ENCODE data around the gene APCDD1. TPM values are rescaled to one million over a fixed set of nuclear protein-coding genes. Genes with fewer than 3 reads are reported as not detected.

The APCDD1 gene
- total RNA-seq, 1 experiment from 2014 or later, result not detected

DNA sequence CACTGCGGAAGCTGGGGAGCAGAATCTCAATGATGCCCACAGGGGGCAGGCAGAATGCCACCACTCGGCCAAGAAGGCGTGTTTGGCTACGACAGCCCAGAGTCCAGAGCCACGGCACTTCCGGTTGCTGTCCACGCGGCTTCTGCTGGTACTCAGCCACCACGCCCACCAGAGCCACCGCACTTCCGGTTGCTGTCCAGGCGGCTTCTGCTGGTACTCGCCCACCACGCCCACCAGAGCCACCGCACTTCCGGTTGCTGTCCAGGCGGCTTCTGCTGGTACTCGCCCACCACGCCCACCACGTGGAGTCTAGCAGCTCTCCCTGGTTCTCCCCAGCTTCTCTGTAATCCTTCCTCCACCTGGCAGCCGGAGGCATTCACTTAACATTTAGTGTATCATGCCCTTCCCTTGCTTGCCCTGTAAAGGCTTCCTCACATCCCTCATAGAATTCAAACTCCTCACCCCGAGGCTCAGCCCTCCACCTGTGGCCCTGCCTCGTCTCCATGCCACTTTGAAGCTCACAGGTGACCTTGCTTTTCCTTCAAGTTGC lies 40.1 kb upstream of the APCDD1 start:
- Histone ChIP-seq H3K4me1 (ENCODE audit: control insufficient read depth in 1 of 2, insufficient read depth in 2 of 2, low read length in 2 of 2) (peaks cover 0 to 5% of the 10 kb centered on the region in 2 experiments; a peak in 1 of 4 replicates), H3K4me2 (ENCODE audit: low read length) (no peak overlapping the region), H3K27ac (ENCODE audit: low read depth, low read length) (no peak overlapping the region), H2AFZ (ENCODE audit: low read depth, low read length, poor library complexity, severe bottlenecking) (no peak overlapping the region), H3K4me3 (replicated peaks in 1 of 2; ENCODE audit: low read depth in 1 of 2, low read length in 2 of 2) (no peak overlapping the region), H3K79me2 (ENCODE audit: insufficient read depth, low read length) (no peaks in the 10 kb centered on the region), H3K9me3 (ENCODE audit: control insufficient read depth in 1 of 2, insufficient read depth in 1 of 2, low read depth in 1 of 2, low read length in 2 of 2) (no peaks in the 10 kb centered on the region), H3K9ac (ENCODE audit: low read length) (no peak overlapping the region), H3K36me3 (ENCODE audit: control insufficient read depth in 1 of 2, insufficient read depth in 2 of 2, low read length in 2 of 2) (no peaks in the 10 kb centered on the region), H4K20me1 (ENCODE audit: insufficient read depth) (no peaks in the 10 kb centered on the region), H3K9me2 (ENCODE audit: insufficient read depth) (no peaks in the 10 kb centered on the region), H3K27me3 (ENCODE audit: insufficient read depth, low read length) (0 out of 2 replicates have a peak, but pooled peaks cover 6% of the 10 kb centered on the region)
- no TSS peak for BruUV-seq (replicated peaks)
- ATAC-seq (no peak), DNase-seq (ENCODE audit: low read depth, low spot score) (no peak)
- no peak for TF ChIP-seq ZFX (IDR thresholded peaks at IDR 0.05)
- TF ChIP-seq EZH2phosphoT487 (IDR thresholded peaks at IDR 0.05; ENCODE audit: borderline replicate concordance), result no peak
- no peak for TF ChIP-seq JUND (IDR thresholded peaks at IDR 0.05)
- no peak for TF ChIP-seq ZNF274 (IDR thresholded peaks at IDR 0.05; ENCODE audit: low read depth, low read length)
- TF ChIP-seq, protein P1, sequence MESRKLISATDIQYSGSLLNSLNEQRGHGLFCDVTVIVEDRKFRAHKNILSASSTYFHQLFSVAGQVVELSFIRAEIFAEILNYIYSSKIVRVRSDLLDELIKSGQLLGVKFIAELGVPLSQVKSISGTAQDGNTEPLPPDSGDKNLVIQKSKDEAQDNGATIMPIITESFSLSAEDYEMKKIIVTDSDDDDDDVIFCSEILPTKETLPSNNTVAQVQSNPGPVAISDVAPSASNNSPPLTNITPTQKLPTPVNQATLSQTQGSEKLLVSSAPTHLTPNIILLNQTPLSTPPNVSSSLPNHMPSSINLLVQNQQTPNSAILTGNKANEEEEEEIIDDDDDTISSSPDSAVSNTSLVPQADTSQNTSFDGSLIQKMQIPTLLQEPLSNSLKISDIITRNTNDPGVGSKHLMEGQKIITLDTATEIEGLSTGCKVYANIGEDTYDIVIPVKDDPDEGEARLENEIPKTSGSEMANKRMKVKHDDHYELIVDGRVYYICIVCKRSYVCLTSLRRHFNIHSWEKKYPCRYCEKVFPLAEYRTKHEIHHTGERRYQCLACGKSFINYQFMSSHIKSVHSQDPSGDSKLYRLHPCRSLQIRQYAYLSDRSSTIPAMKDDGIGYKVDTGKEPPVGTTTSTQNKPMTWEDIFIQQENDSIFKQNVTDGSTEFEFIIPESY (IDR thresholded peaks at IDR 0.05; ENCODE audit: extremely low read depth, insufficient replicate concordance, low read length), result no peak
- no peak for TF ChIP-seq SRF (IDR thresholded peaks at IDR 0.05; ENCODE audit: low read depth)
- no peak for TF ChIP-seq SP1 (IDR thresholded peaks at IDR 0.05; ENCODE audit: low read depth)
- TF ChIP-seq, protein P2, sequence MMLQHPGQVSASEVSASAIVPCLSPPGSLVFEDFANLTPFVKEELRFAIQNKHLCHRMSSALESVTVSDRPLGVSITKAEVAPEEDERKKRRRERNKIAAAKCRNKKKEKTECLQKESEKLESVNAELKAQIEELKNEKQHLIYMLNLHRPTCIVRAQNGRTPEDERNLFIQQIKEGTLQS (IDR thresholded peaks at IDR 0.05), result no peak
- no peak for TF ChIP-seq CBX3 (IDR thresholded peaks at IDR 0.05; ENCODE audit: low read depth)
- TF ChIP-seq, protein P3, sequence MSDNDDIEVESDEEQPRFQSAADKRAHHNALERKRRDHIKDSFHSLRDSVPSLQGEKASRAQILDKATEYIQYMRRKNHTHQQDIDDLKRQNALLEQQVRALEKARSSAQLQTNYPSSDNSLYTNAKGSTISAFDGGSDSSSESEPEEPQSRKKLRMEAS (IDR thresholded peaks at IDR 0.05), result no peak
- TF ChIP-seq, protein P4, sequence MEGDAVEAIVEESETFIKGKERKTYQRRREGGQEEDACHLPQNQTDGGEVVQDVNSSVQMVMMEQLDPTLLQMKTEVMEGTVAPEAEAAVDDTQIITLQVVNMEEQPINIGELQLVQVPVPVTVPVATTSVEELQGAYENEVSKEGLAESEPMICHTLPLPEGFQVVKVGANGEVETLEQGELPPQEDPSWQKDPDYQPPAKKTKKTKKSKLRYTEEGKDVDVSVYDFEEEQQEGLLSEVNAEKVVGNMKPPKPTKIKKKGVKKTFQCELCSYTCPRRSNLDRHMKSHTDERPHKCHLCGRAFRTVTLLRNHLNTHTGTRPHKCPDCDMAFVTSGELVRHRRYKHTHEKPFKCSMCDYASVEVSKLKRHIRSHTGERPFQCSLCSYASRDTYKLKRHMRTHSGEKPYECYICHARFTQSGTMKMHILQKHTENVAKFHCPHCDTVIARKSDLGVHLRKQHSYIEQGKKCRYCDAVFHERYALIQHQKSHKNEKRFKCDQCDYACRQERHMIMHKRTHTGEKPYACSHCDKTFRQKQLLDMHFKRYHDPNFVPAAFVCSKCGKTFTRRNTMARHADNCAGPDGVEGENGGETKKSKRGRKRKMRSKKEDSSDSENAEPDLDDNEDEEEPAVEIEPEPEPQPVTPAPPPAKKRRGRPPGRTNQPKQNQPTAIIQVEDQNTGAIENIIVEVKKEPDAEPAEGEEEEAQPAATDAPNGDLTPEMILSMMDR (IDR thresholded peaks at IDR 0.05 in 2 of 3, conservative IDR thresholded peaks at IDR 0.05 in 1 of 3; ENCODE audit: borderline replicate concordance in 1 of 3, insufficient read depth in 1 of 3, low read depth in 2 of 3, low read length in 2 of 3), result no peak
- no peak for TF ChIP-seq EZH2 (IDR thresholded peaks at IDR 0.05)
- TF ChIP-seq POLR2AphosphoS5 (IDR thresholded peaks at IDR 0.05; ENCODE audit: low read depth, low read length), result no peak
- no peak for TF ChIP-seq SIN3A (IDR thresholded peaks at IDR 0.05; ENCODE audit: low read depth)
- TF ChIP-seq ELF1 (IDR thresholded peaks at IDR 0.05; ENCODE audit: borderline replicate concordance, low read depth), result no peak
- no peak for TF ChIP-seq TCF7L2 (IDR thresholded peaks at IDR 0.05; ENCODE audit: borderline replicate concordance, extremely low read depth, insufficient read depth, insufficient read length)
- TF ChIP-seq POLR2A (IDR thresholded peaks at IDR 0.05; ENCODE audit: borderline replicate concordance, extremely low read depth, insufficient read depth, insufficient read length), result no peak
- no peak for TF ChIP-seq EGR1 (IDR thresholded peaks at IDR 0.05; ENCODE audit: low read depth)
- TF ChIP-seq, protein P5, sequence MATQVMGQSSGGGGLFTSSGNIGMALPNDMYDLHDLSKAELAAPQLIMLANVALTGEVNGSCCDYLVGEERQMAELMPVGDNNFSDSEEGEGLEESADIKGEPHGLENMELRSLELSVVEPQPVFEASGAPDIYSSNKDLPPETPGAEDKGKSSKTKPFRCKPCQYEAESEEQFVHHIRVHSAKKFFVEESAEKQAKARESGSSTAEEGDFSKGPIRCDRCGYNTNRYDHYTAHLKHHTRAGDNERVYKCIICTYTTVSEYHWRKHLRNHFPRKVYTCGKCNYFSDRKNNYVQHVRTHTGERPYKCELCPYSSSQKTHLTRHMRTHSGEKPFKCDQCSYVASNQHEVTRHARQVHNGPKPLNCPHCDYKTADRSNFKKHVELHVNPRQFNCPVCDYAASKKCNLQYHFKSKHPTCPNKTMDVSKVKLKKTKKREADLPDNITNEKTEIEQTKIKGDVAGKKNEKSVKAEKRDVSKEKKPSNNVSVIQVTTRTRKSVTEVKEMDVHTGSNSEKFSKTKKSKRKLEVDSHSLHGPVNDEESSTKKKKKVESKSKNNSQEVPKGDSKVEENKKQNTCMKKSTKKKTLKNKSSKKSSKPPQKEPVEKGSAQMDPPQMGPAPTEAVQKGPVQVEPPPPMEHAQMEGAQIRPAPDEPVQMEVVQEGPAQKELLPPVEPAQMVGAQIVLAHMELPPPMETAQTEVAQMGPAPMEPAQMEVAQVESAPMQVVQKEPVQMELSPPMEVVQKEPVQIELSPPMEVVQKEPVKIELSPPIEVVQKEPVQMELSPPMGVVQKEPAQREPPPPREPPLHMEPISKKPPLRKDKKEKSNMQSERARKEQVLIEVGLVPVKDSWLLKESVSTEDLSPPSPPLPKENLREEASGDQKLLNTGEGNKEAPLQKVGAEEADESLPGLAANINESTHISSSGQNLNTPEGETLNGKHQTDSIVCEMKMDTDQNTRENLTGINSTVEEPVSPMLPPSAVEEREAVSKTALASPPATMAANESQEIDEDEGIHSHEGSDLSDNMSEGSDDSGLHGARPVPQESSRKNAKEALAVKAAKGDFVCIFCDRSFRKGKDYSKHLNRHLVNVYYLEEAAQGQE (IDR thresholded peaks at IDR 0.05; ENCODE audit: low read depth), result no peak
- no peak for TF ChIP-seq RAD21 (IDR thresholded peaks at IDR 0.05; ENCODE audit: low read depth)
- ChIA-PET POLR2A (no interaction called here), RAD21 (ENCODE audit: low non-redundant PET in 1 of 2, low total read pairs in 2 of 2, uncharacterized antibody in 2 of 2, unreplicated experiment in 2 of 2) (no interaction called here), CTCF (no interaction called here)
- intact Hi-C loops (cut with micrococcal nuclease), result no loop called here
